Ishikawa (cell line): ENCODE measurements around the gene DCTPP1.

Experiments
- CEBPB ChIP-seq: IDR thresholded peaks from 2 replicates; pipeline ENCODE4 v1.6.1; 2012
- CREB1 ChIP-seq: IDR thresholded peaks from 2 replicates; pipeline ENCODE4 v1.6.1; 2012; ENCODE audit warnings: low read depth
- EGR1 ChIP-seq: IDR thresholded peaks from 2 replicates; pipeline ENCODE4 v1.6.1; 2012
- EP300 ChIP-seq: IDR thresholded peaks from 2 replicates; pipeline ENCODE4 v1.6.1; 2012; ENCODE audit warnings: borderline replicate concordance
- FOXM1 ChIP-seq: IDR thresholded peaks from 2 replicates; pipeline ENCODE4 v1.6.1; 2012; ENCODE audit warnings: low read depth, borderline replicate concordance
- NFIC ChIP-seq: IDR thresholded peaks from 2 replicates; pipeline ENCODE4 v1.6.1; 2012
- RAD21 ChIP-seq: IDR thresholded peaks from 2 replicates; pipeline ENCODE4 v1.6.1; 2012; ENCODE audit warnings: low read depth
- TAF1 ChIP-seq: IDR thresholded peaks from 2 replicates; pipeline ENCODE4 v1.6.1; 2012; ENCODE audit warnings: low read depth, mild to moderate bottlenecking
- TCF12 ChIP-seq: IDR thresholded peaks from 2 replicates; pipeline ENCODE4 v1.6.1; 2012; ENCODE audit warnings: low read depth
- TEAD4 ChIP-seq: IDR thresholded peaks from 2 replicates; pipeline ENCODE4 v1.6.1; 2012
- USF1 ChIP-seq: IDR thresholded peaks from 2 replicates; pipeline ENCODE4 v1.6.1; 2012
- YY1 ChIP-seq: IDR thresholded peaks from 2 replicates; pipeline ENCODE4 v1.6.1; 2012; ENCODE audit warnings: low read depth
- ZBTB7A ChIP-seq: IDR thresholded peaks from 2 replicates; pipeline ENCODE4 v1.6.1; 2012; ENCODE audit warnings: low read depth
- TF ChIP-seq, protein P1 (sequence below): IDR thresholded peaks from 2 replicates; pipeline ENCODE4 v1.6.1; 2012; ENCODE audit warnings: low read depth, mild to moderate bottlenecking
- TF ChIP-seq, protein P2 (sequence below): IDR thresholded peaks from 2 replicates; pipeline ENCODE4 v1.6.1; 2012

DCTPP1 gene

DNA sequence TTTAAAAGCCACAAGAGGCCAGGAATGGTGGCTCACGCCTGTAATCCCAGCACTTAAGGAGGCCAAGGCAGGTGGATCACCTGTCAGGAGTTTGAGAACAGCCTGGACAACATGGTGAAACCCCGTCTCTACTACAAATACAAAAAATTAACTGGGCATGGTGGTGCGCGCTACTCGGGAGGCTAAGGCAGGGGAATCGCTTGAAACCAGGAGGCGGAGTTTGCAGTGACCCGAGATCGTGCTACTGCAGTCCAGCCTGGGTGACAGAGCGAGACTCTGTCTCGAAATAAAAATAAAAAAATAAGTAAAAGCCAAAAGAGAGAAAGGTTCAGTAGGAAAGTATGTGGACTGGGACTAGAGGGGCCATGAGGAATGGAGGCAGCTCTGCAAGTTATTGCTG, 29.6 kb upstream of the DCTPP1 start:
- TF ChIP-seq ZBTB7A = no peak
- TF ChIP-seq EGR1 = no peak
- TF ChIP-seq CEBPB = no peak
- TF ChIP-seq RAD21 = no peak
- TF ChIP-seq, protein P1, sequence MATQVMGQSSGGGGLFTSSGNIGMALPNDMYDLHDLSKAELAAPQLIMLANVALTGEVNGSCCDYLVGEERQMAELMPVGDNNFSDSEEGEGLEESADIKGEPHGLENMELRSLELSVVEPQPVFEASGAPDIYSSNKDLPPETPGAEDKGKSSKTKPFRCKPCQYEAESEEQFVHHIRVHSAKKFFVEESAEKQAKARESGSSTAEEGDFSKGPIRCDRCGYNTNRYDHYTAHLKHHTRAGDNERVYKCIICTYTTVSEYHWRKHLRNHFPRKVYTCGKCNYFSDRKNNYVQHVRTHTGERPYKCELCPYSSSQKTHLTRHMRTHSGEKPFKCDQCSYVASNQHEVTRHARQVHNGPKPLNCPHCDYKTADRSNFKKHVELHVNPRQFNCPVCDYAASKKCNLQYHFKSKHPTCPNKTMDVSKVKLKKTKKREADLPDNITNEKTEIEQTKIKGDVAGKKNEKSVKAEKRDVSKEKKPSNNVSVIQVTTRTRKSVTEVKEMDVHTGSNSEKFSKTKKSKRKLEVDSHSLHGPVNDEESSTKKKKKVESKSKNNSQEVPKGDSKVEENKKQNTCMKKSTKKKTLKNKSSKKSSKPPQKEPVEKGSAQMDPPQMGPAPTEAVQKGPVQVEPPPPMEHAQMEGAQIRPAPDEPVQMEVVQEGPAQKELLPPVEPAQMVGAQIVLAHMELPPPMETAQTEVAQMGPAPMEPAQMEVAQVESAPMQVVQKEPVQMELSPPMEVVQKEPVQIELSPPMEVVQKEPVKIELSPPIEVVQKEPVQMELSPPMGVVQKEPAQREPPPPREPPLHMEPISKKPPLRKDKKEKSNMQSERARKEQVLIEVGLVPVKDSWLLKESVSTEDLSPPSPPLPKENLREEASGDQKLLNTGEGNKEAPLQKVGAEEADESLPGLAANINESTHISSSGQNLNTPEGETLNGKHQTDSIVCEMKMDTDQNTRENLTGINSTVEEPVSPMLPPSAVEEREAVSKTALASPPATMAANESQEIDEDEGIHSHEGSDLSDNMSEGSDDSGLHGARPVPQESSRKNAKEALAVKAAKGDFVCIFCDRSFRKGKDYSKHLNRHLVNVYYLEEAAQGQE = no peak
- TF ChIP-seq TEAD4 = no peak
- no peak for TF ChIP-seq NFIC
- TF ChIP-seq YY1 = no peak
- TF ChIP-seq USF1 = no peak
- no peak for TF ChIP-seq CREB1
- TF ChIP-seq TAF1 = no peak
- TF ChIP-seq EP300 = no peak
- no peak for TF ChIP-seq FOXM1
- TF ChIP-seq, protein P2, sequence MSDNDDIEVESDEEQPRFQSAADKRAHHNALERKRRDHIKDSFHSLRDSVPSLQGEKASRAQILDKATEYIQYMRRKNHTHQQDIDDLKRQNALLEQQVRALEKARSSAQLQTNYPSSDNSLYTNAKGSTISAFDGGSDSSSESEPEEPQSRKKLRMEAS = no peak
- TF ChIP-seq TCF12 = no peak

GRCh38 chr16:30458561-30459394, 28.9 kb upstream of the DCTPP1 start:
- TF ChIP-seq YY1 (no peak), RAD21 (no peak), FOXM1 (no peak), TAF1 (no peak), USF1 (no peak), TCF12 (no peak), EP300 (no peak), CREB1 (no peak), ZBTB7A (no peak), TEAD4 (no peak), NFIC (no peak), EGR1 (no peak), CEBPB (no peak)
- TF ChIP-seq, protein P1 = no peak
- TF ChIP-seq, protein P2 = no peak

GRCh38 chr16:30457743-30458560, 28.1 kb upstream of the DCTPP1 start:
- TF ChIP-seq YY1 = no peak
- no peak for TF ChIP-seq EGR1
- no peak for TF ChIP-seq TAF1
- TF ChIP-seq RAD21 = no peak
- TF ChIP-seq, protein P1 = no peak
- TF ChIP-seq, protein P2 = no peak
- TF ChIP-seq ZBTB7A = no peak
- no peak for TF ChIP-seq CREB1

GRCh38 chr16:30457256-30457655, 27.4 kb upstream of the DCTPP1 start:
- TF ChIP-seq TEAD4 = no peak
